Heart left ventricle (tissue), 16 donors: ENCODE measurements around the gene CRY2. TPM values are rescaled to one million over a fixed set of nuclear protein-coding genes. Genes with fewer than 3 reads are reported as not detected.

Experiments
- ATAC-seq, 4 donors: fragments of 200-7000 bp; cut with Tn5 transposase; one replicate each; pipeline ENCODE4 v1.9.1; 2020 to 2022; ENCODE audit warnings: moderate library complexity in 4 of 4, mild to moderate bottlenecking in 3 of 4, moderate number of reproducible peaks in 1 of 4
- DNase-seq, 5 donors: peaks; one replicate each; pipeline ENCODE4 v3.0.0-alpha.2; 2020
- H3K27ac ChIP-seq, 12 donors: fragments of 200-600 bp; sonication (generic) in 4 of 12; one replicate each; pipeline versions ENCODE4 v1.5.0 to v1.8.0; 2016 to 2022; ENCODE audit warnings: mild to moderate bottlenecking in 2 of 12
- H3K27me3 ChIP-seq, 9 donors: fragments of 200-600 bp; sonication (generic) in 2 of 9; one replicate each; pipeline versions ENCODE4 v1.5.1 to v1.8.0; 2016 to 2022; ENCODE audit warnings: mild to moderate bottlenecking in 3 of 9
- H3K36me3 ChIP-seq, 9 donors: fragments of 200-600 bp; sonication (generic) in 2 of 9; one replicate each; pipeline versions ENCODE4 v1.5.0 to v1.8.0; 2018 to 2022; ENCODE audit warnings: mild to moderate bottlenecking in 2 of 9
- H3K4me1 ChIP-seq, 12 donors: fragments of 200-600 bp; sonication (generic) in 4 of 12; one replicate each; pipeline versions ENCODE4 v1.5.0 to v1.8.0; 2016 to 2022; ENCODE audit warnings: mild to moderate bottlenecking in 3 of 12
- H3K4me3 ChIP-seq, 12 donors: fragments of 200-600 bp; sonication (generic) in 4 of 12; one replicate each; pipeline versions ENCODE4 v1.5.0 to v1.8.0; 2017 to 2022; ENCODE audit warnings: mild to moderate bottlenecking in 9 of 12, moderate library complexity in 4 of 12
- H3K9me3 ChIP-seq, 12 donors: fragments of 200-600 bp; sonication (generic) in 4 of 12; one replicate each; pipeline versions ENCODE4 v1.5.0 to v1.8.0; 2016 to 2022; ENCODE audit warnings: mild to moderate bottlenecking in 1 of 12
- CTCF ChIP-seq, 12 donors: fragments of 200-600 bp; sonication (generic) in 4 of 12; IDR thresholded peaks; one replicate each; pipeline versions ENCODE4 v1.5.0 to v1.8.0; 2018 to 2022; ENCODE audit warnings: antibody characterized with exemption in 12 of 12, mild to moderate bottlenecking in 5 of 12
- POLR2A ChIP-seq, 2 donors: fragments of 450-650 bp; IDR thresholded peaks; one replicate each; pipeline ENCODE4 v1.6.1; 2017; ENCODE audit warnings: antibody characterized with exemption in 2 of 2, mild to moderate bottlenecking in 2 of 2, moderate library complexity in 2 of 2
- WGBS, 4 donors: extraction: QIAGEN DNeasy Blood & Tissue Kit in 2 of 4; methylation state at CpG; one replicate each; pipeline versions ENCODE4 v1.1.5 to v1.1.7; 2013 to 2018; 5-methylcytosine and 5-hydroxymethylcytosine counted together
- intact Hi-C, 10 donors: fragments of 100-400 bp; cut with DNase I; formaldehyde crosslinking; loops; one replicate each; pipeline versions ENCODE4 v1.11.1 to v1.14.2; 2022
- polyA plus RNA-seq, 2 donors: library from polyadenylated mRNA; stranded (reverse); fragments of 200-250 nt; gene quantifications; one replicate each; pipeline ENCODE4 v1.2.3, GENCODE V29; 2013
- total RNA-seq, 9 donors: library from RNA; depleted of rRNA in 2 of 9; stranded (reverse); fragments of >200 nt in 2 of 9; fragmentation: NEBNext Ultra II Directional in 3 of 9; extraction: Animal tissue kit (Norgen Biotek cat#: 25700) in 3 of 9; gene quantifications; one replicate each; pipeline versions ENCODE4 v1.1.0 to v1.2.4, GENCODE V29; 2016 to 2023
- donor health status: ischemic (EF 13 %, LVEDD 7.1; RV severe dilation, severe dysfunction).
- donor health status: healthy with polysubstance abuse.
- donor health status: DM: no; HTN: yes; CAD: no.
- donor health status: DM: no; HTN: no; CAD: no.
- donor health status: ischemic (EF 25% LVEDD 6.9; RV normal size, moderate dysfunction).
- donor health status: ischemic (EF 25% LVEDD 5.7; RV mildly dilated, moderate dysfunction).
- donor health status: healthy.
- donor health status: DM: yes; HTN: yes; CAD: no.
- donor health status: ischemic (EF 35%, LVEDD 5.7; RV mildly dilated, moderate dysfunction).
- donor health status: nonischemic (EF 11% LVEDD 7.7; RV severe dilation, severe dysfunction).
- donor health status: DM: yes; HTN: yes; CAD: no.
- donor health status: PGD.
- donor health status: ischemic (EF 29% LVEDD 5.4; RV normal size, mild dysfunction).
- donor health status: nonischemic (EF 23%, LVEDD 6.1; RV moderate dilation, normal function).

The CRY2 gene
- total and polyA plus RNA-seq, 11 donors = 23.2 to 132 (median 70.3) TPM

- 95% methylated on average over 15 to 27 of the region's 27 CpGs for whole genome bisulfite sequencing, 4 donors
- H3K36me3 ChIP-seq = peaks cover 0 to 20% (median 13%) of the 10 kb centered on the region in 9 donors
- no peak overlapping the region for H3K4me3 ChIP-seq
- H3K27ac ChIP-seq = no peak overlapping the region
- no peak for ATAC-seq
- H3K9me3 ChIP-seq = no peaks in the 10 kb centered on the region
- peak in 1 of 5 donors; percentile 51 for DNase-seq
- intact Hi-C loops = no loop called here
- TF ChIP-seq CTCF (IDR thresholded peaks at IDR 0.05) (no peak), POLR2A (IDR thresholded peaks at IDR 0.05) (no peak)
- H3K4me1 ChIP-seq = peaks cover 0 to 30% (median 8%) of the 10 kb centered on the region in 12 donors
- peaks cover 5 to 18% (median 6%) of the 10 kb centered on the region in 9 donors for H3K27me3 ChIP-seq
These were observed 80.6 kb downstream of the CRY2 start for GRCh38 chr11:45927684-45928413.

- ATAC-seq (no peak), DNase-seq (peak in 1 of 5 donors; percentile 46)
- Histone ChIP-seq H3K4me1 (peaks cover 0 to 27% (median 7%) of the 10 kb centered on the region in 12 donors), H3K36me3 (peaks cover 0 to 28% (median 21%) of the 10 kb centered on the region in 9 donors), H3K4me3 (no peak overlapping the region), H3K9me3 (no peaks in the 10 kb centered on the region), H3K27ac (no peak overlapping the region), H3K27me3 (peaks cover 0 to 12% (median 0%) of the 10 kb centered on the region in 9 donors)
- WGBS, 4 donors = 71 to 82% (median 76%) methylated on average over 10 to 13 of the region's 13 CpGs
- TF ChIP-seq CTCF (IDR thresholded peaks at IDR 0.05) (no peak), POLR2A (IDR thresholded peaks at IDR 0.05) (no peak)
- intact Hi-C loops = no loop called here
These were observed 81.4 kb downstream of the CRY2 start for GRCh38 chr11:45928535-45929215.

GRCh38 chr11:45929486-45930030 lies 82.3 kb downstream of the CRY2 start:
- no peak overlapping the region for H3K4me3 ChIP-seq
- WGBS, 4 donors = 74 to 81% (median 76%) methylated on average over 10 of the region's 10 CpGs
- no peak for ATAC-seq
- no peaks in the 10 kb centered on the region for H3K9me3 ChIP-seq
- peaks cover 0 to 28% (median 7%) of the 10 kb centered on the region in 12 donors for H3K4me1 ChIP-seq
- H3K36me3 ChIP-seq = peaks cover 0 to 37% (median 30%) of the 10 kb centered on the region in 9 donors
- intact Hi-C loops = no loop called here
- DNase-seq = no peak
- no peak for TF ChIP-seq CTCF (IDR thresholded peaks at IDR 0.05)
- no peak for TF ChIP-seq POLR2A (IDR thresholded peaks at IDR 0.05)
- H3K27me3 ChIP-seq = peaks cover 0 to 4% (median 0%) of the 10 kb centered on the region in 9 donors
- peak overlapping the region in 1 of 12 donors; percentile 70 for H3K27ac ChIP-seq
